MCF 10A (cell line): ENCODE data around the gene MYOM1. TPM values are rescaled to one million over a fixed set of nuclear protein-coding genes. Genes with fewer than 3 reads are reported as not detected.

ENCODE experiments used
- BruUV-seq: library from RNA; stranded (reverse); fragments of 400-500 nt; replicated peaks from 2 replicates; lab custom pipeline; 2021; lab: Mats Ljungman, UMichigan
- CTCF ChIA-PET: fragments of 300-600 bp; sonication (Branson Sonifier 250); formaldehyde crosslinking; extraction: SDS; loops from one replicate; lab custom pipeline; 2021; ENCODE audit warnings: antibody characterized with exemption, inconsistent platforms; lab: Yijun Ruan, JAX
- POLR2A ChIA-PET: fragments of 300-600, 350-650 bp; sonication (Branson Sonifier 250); formaldehyde crosslinking; extraction: SDS; loops from one replicate; lab custom pipeline; 2020; ENCODE audit warnings: antibody characterized with exemption, inconsistent platforms; lab: Yijun Ruan, JAX
- DNase-seq: peaks from one replicate; pipeline ENCODE4 v3.0.0-alpha.2; 2018; ENCODE audit not compliant: unreplicated experiment
- H3K27ac Mint-ChIP-seq: one replicate; pipeline ENCODE4 v1.8.0; 2022; ENCODE audit warnings: mild to moderate bottlenecking, low read depth, mixed read lengths; ENCODE audit not compliant: unreplicated experiment
- H3K27me3 Mint-ChIP-seq: one replicate; pipeline ENCODE4 v1.8.0; 2022; ENCODE audit warnings: mixed read lengths; ENCODE audit not compliant: insufficient read depth, unreplicated experiment
- H3K36me3 Mint-ChIP-seq: one replicate; pipeline ENCODE4 v1.8.0; 2022; ENCODE audit warnings: mild to moderate bottlenecking, moderate library complexity, mixed read lengths; ENCODE audit not compliant: insufficient read depth, unreplicated experiment
- H3K4me1 Mint-ChIP-seq: one replicate; pipeline ENCODE4 v1.8.0; 2022; ENCODE audit warnings: mixed read lengths; ENCODE audit not compliant: insufficient read depth, unreplicated experiment
- H3K4me3 Mint-ChIP-seq: one replicate; pipeline ENCODE4 v1.8.0; 2022; ENCODE audit warnings: mild to moderate bottlenecking, moderate library complexity, mixed read lengths; ENCODE audit not compliant: unreplicated experiment
- H3K9me3 Mint-ChIP-seq: one replicate; pipeline ENCODE4 v1.8.0; 2022; ENCODE audit warnings: mixed read lengths; ENCODE audit not compliant: unreplicated experiment
- CTCF ChIP-seq: fragments of 200-600 bp; IDR thresholded peaks from one replicate; pipeline ENCODE4 v1.8.0; 2022; ENCODE audit warnings: antibody characterized with exemption, mild to moderate bottlenecking; ENCODE audit not compliant: unreplicated experiment
- intact Hi-C: fragments of 100-400 bp; cut with micrococcal nuclease; formaldehyde crosslinking; loops from 2 replicates; pipeline ENCODE4 v1.14.1; 2022
- total RNA-seq: library from RNA; stranded (reverse); gene quantifications from 2 replicates; pipeline ENCODE4 v1.2.3, GENCODE V29; 2022

MYOM1 gene
- total RNA-seq, 1 experiment from 2014 or later = 0.21 TPM

DNA sequence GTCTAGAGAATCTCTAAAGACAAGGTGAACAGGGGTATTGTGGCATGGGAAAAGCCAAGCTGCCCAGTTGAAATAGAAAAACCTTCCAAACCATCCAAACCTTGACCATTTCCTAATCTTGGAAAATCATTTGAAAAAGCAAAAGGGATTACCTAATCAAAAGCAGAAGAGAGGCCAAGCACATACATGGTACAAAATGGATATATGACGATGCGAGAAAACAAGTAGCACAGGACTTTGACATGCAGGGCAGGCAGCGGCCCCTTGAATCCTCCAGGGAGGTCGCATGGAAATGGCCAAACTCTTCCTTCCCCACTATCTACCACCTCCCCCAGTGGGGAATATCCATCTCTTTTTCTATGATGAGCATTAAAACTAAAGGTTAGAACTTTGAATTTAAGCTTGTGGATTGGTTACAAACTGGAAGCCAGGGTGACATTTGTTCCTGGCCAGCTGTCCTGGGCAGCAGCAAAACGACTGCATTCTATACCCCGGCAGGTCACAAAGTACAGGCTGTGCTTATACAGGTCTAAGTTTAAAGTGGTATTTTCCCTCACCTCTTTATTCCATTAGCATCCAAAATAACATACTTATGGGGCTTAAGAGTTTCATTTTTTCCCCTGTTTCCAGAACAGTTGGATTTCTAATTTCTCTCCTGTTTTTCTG, 24.7 kb downstream of the MYOM1 start:
- DNase-seq = no peak
- no peak for TF ChIP-seq CTCF
- CTCF ChIA-PET = interaction anchor here (0.7 to 1.2 kb wide), 3 partner anchors 10 to 44 kb away, joined by 3 to 4 read pairs (median 3); no protein-coding TSS in a partner anchor

DNA sequence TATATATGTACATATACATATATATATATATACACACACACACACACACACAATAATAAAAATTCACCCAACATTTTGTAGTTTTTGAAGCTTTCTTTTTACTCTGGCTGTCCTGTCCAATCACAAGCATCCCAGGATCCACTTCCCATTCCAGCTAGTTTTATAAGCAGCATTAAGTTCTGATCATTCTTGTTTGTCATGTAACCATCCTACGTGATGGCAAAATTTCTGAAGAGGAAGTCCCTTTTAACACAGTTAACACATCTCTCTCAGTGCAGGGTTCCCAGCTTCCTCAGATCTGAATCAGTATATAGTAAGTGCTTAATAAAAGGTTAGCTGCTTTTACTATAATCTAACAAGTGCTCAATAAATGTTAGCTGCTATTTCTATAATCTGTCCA, 26.4 kb downstream of the MYOM1 start:
- no peak overlapping the region for H3K27ac Mint-ChIP-seq
- intact Hi-C loops = no loop called here

More for the DNA sequence above, 24.7 kb downstream of the MYOM1 start:
- no peaks in the 10 kb centered on the region for H3K27me3 Mint-ChIP-seq
- POLR2A ChIA-PET = interaction anchor here (0.6 to 1.2 kb wide), 3 partner anchors 30 to 607 kb away, joined by 3 to 4 read pairs (median 3); no protein-coding TSS in a partner anchor
- no peaks in the 10 kb centered on the region for H3K36me3 Mint-ChIP-seq
- H3K27ac Mint-ChIP-seq = no peak overlapping the region
- no peaks in the 10 kb centered on the region for H3K9me3 Mint-ChIP-seq
- BruUV-seq = no TSS peak
- H3K4me3 Mint-ChIP-seq = no peak overlapping the region
- no peaks in the 10 kb centered on the region for H3K4me1 Mint-ChIP-seq
- intact Hi-C loops = no loop called here

GRCh38 chr18:3192752-3193151, 27.0 kb downstream of the MYOM1 start:
- H3K27ac Mint-ChIP-seq = no peak overlapping the region
- intact Hi-C loops = no loop called here
- no TSS peak for BruUV-seq

More for the DNA sequence above, 26.4 kb downstream of the MYOM1 start:
- Mint-ChIP-seq H3K4me1 (no peaks in the 10 kb centered on the region), H3K27me3 (no peaks in the 10 kb centered on the region), H3K9me3 (no peaks in the 10 kb centered on the region), H3K36me3 (no peaks in the 10 kb centered on the region), H3K4me3 (no peak overlapping the region)
- no peak for DNase-seq
- ChIA-PET POLR2A (interaction anchor here (0.5 to 1.2 kb wide), 3 partner anchors 8 to 259 kb away, joined by 3 to 7 read pairs (median 4); no protein-coding TSS in a partner anchor), CTCF (interaction anchor here (0.8 to 1.4 kb wide), 3 partner anchors 13 to 53 kb away, joined by 3 to 4 read pairs (median 3); no protein-coding TSS in a partner anchor)
- TF ChIP-seq CTCF = no peak
- BruUV-seq = no TSS peak

More at GRCh38 chr18:3192752-3193151, 27.0 kb downstream of the MYOM1 start:
- CTCF ChIA-PET = interaction anchor here (0.5 to 0.8 kb wide), 2 partner anchors 54 to 207 kb away, joined by 4 read pairs; no protein-coding TSS in a partner anchor
- no peaks in the 10 kb centered on the region for H3K4me1 Mint-ChIP-seq
- H3K27me3 Mint-ChIP-seq = no peaks in the 10 kb centered on the region
- no peaks in the 10 kb centered on the region for H3K9me3 Mint-ChIP-seq
- POLR2A ChIA-PET = interaction anchor here (0.5 to 1.2 kb wide), 5 partner anchors 9 to 1329 kb away, joined by 3 to 7 read pairs (median 4); no protein-coding TSS in a partner anchor
- no peaks in the 10 kb centered on the region for H3K36me3 Mint-ChIP-seq
- no peak for TF ChIP-seq CTCF
- H3K4me3 Mint-ChIP-seq = no peak overlapping the region
- no peak for DNase-seq
